Hepatocyte (in vitro differentiated cells): ENCODE results near the gene ALOX5. TPM values are rescaled to one million over a fixed set of nuclear protein-coding genes. Genes with fewer than 3 reads are reported as not detected.

Source experiments
- DNase-seq: peaks from one replicate; pipeline ENCODE4 v3.0.0-alpha.2; 2016; ENCODE audit warnings: low spot score
- H2AFZ ChIP-seq: fragments of 200-600 bp; sonication (generic); 2 replicates; pipeline ENCODE4 v1.6.0; 2016; ENCODE audit warnings: antibody characterized with exemption, mild to moderate bottlenecking
- H3K27ac ChIP-seq: fragments of 200-600 bp; sonication (generic); 2 replicates; pipeline ENCODE4 v1.5.1; 2016; ENCODE audit warnings: mild to moderate bottlenecking
- H3K27me3 ChIP-seq: fragments of 200-600 bp; sonication (generic); 2 replicates; pipeline ENCODE4 v1.6.1; 2016
- H3K36me3 ChIP-seq: fragments of 200-600 bp; sonication (generic); replicated peaks from 2 replicates; pipeline ENCODE4 v1.5.1; 2016; ENCODE audit warnings: low read depth; ENCODE audit not compliant: insufficient read depth
- H3K4me1 ChIP-seq: fragments of 200-600 bp; sonication (generic); 2 replicates; pipeline ENCODE4 v1.5.1; 2016; ENCODE audit warnings: mild to moderate bottlenecking, moderate library complexity; ENCODE audit not compliant: insufficient read depth
- H3K4me2 ChIP-seq: fragments of 200-600 bp; sonication (generic); 2 replicates; pipeline ENCODE4 v1.6.0; 2016
- H3K4me3 ChIP-seq: fragments of 200-600 bp; sonication (generic); 2 replicates; pipeline ENCODE4 v1.5.1; 2016; ENCODE audit warnings: mild to moderate bottlenecking
- H3K79me2 ChIP-seq: fragments of 200-600 bp; sonication (generic); 2 replicates; pipeline ENCODE4 v1.6.0; 2017; ENCODE audit warnings: mild to moderate bottlenecking
- H3K9me2 ChIP-seq: fragments of 200-600 bp; sonication (generic); replicated peaks from 2 replicates; pipeline ENCODE4 v1.6.0; 2017; ENCODE audit warnings: mild to moderate bottlenecking; ENCODE audit not compliant: insufficient read depth
- H3K9me3 ChIP-seq: fragments of 200-600 bp; sonication (generic); 2 replicates; pipeline ENCODE4 v1.5.1; 2016; ENCODE audit warnings: low read depth, mild to moderate bottlenecking
- H4K20me1 ChIP-seq: fragments of 200-600 bp; sonication (generic); 2 replicates; pipeline ENCODE4 v1.6.0; 2016; ENCODE audit warnings: mild to moderate bottlenecking; ENCODE audit not compliant: insufficient read depth, poor library complexity, severe bottlenecking
- EZH2 ChIP-seq: fragments of 200-600 bp; sonication (generic); IDR thresholded peaks from 2 replicates; pipeline ENCODE4 v1.6.1; 2016; ENCODE audit warnings: antibody characterized with exemption, mild to moderate bottlenecking, borderline replicate concordance
- EZH2phosphoT487 ChIP-seq: fragments of 200-600 bp; sonication (generic); IDR thresholded peaks from one replicate; pipeline ENCODE4 v1.6.1; 2018; ENCODE audit warnings: antibody characterized with exemption, mild to moderate bottlenecking, low read depth, moderate library complexity; ENCODE audit not compliant: unreplicated experiment, severe bottlenecking
- WGBS: methylation state at CpG from one replicate; pipeline ENCODE4 v1.1.6; 2016; ENCODE audit warnings: low lambda C conversion rate; ENCODE audit errors: missing lambda C conversion rate; 5-methylcytosine and 5-hydroxymethylcytosine counted together
- polyA plus RNA-seq: library from polyadenylated mRNA; unstranded; fragments of >200 nt; fragmentation: Nextera tagmentation; extraction: Ambion mirVana; gene quantifications from 2 replicates; pipeline ENCODE4 v1.2.1, GENCODE V29; 2016
- total RNA-seq: library from RNA; depleted of rRNA; stranded (reverse); fragments of >200 nt; gene quantifications from 2 replicates; pipeline ENCODE4 v1.2.3, GENCODE V29; 2014
- TF ChIP-seq, protein P1 (sequence below): fragments of 200-600 bp; sonication (generic); IDR thresholded peaks from 2 replicates; pipeline ENCODE4 v1.5.1; 2016; ENCODE audit warnings: antibody characterized with exemption, mild to moderate bottlenecking; ENCODE audit not compliant: poor library complexity

ALOX5 gene
- total and polyA plus RNA-seq, 2 experiments from 2014 or later, result 3.5 to 4.4 TPM

- Histone ChIP-seq H3K9me3 (no peaks in the 10 kb centered on the region), H3K79me2 (peaks cover 16% of the 10 kb centered on the region), H3K4me3 (no peak overlapping the region), H2AFZ (no peak overlapping the region), H3K27me3 (no peaks in the 10 kb centered on the region), H3K27ac (no peak overlapping the region), H3K4me2 (no peak overlapping the region), H4K20me1 (no peaks in the 10 kb centered on the region), H3K9me2 (no peaks in the 10 kb centered on the region), H3K36me3 (no peaks in the 10 kb centered on the region), H3K4me1 (peaks cover 3% of the 10 kb centered on the region)
- DNase-seq, result peak; percentile 87
- no peak for TF ChIP-seq EZH2
- TF ChIP-seq, protein P1, sequence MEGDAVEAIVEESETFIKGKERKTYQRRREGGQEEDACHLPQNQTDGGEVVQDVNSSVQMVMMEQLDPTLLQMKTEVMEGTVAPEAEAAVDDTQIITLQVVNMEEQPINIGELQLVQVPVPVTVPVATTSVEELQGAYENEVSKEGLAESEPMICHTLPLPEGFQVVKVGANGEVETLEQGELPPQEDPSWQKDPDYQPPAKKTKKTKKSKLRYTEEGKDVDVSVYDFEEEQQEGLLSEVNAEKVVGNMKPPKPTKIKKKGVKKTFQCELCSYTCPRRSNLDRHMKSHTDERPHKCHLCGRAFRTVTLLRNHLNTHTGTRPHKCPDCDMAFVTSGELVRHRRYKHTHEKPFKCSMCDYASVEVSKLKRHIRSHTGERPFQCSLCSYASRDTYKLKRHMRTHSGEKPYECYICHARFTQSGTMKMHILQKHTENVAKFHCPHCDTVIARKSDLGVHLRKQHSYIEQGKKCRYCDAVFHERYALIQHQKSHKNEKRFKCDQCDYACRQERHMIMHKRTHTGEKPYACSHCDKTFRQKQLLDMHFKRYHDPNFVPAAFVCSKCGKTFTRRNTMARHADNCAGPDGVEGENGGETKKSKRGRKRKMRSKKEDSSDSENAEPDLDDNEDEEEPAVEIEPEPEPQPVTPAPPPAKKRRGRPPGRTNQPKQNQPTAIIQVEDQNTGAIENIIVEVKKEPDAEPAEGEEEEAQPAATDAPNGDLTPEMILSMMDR, result peak; percentile 86
- WGBS, result 22% methylated on average over 6 of the region's 6 CpGs
Measured at GRCh38 chr10:45464958-45465567, 91.0 kb downstream of the ALOX5 start.

DNA sequence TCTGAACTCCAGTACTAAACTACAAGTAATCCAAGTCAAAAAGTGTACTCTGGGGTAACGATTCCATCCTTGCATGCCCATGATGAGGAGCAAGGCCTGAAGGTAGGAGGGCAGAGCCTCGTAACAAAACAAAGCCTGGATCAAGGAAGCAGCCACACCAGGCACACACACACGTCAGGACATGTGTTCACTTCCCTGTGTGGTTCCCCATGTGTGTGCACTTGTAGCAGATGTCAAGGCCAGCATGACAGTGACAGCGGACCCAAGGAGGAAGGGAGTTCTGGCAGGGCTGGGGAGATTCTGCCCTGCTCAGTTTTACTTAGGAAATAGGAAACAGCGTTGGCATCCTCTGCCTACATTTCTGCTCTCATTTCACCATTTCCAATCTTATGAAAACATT lies 92.8 kb downstream of the ALOX5 start:
- Histone ChIP-seq H3K9me3 (no peaks in the 10 kb centered on the region), H3K9me2 (no peaks in the 10 kb centered on the region), H3K27ac (no peak overlapping the region), H3K36me3 (no peaks in the 10 kb centered on the region), H4K20me1 (no peaks in the 10 kb centered on the region), H2AFZ (no peak overlapping the region), H3K4me1 (peaks cover 17% of the 10 kb centered on the region), H3K4me3 (no peak overlapping the region), H3K27me3 (no peaks in the 10 kb centered on the region), H3K79me2 (peaks cover 16% of the 10 kb centered on the region), H3K4me2 (no peak overlapping the region)
- TF ChIP-seq, protein P1, result no peak
- no peak for TF ChIP-seq EZH2phosphoT487
- TF ChIP-seq EZH2, result no peak
- DNase-seq, result no peak
- 87% methylated on average over 5 of the region's 5 CpGs for WGBS

DNA sequence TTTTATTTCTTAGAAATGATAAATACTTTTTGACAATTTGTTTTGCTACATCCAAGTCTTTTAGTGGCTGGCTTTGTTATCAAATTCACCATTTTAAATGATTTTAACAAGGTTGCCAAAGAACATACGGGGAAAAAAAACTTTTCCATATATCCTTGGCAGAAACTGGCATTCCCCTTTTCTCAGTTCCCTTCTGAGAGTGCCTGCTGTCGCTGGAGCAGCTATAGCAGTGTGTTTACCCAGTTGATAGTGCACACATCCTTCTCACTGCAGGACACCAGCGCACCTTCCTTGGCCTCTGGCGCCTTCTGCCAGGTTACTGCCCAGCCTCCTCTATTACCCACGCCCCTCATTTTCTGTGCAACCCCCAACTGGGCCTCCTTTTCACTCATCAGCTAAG lies 94.1 kb downstream of the ALOX5 start:
- TF ChIP-seq EZH2phosphoT487 (no peak), EZH2 (no peak)
- TF ChIP-seq, protein P1, result no peak
- no peak overlapping the region for H2AFZ ChIP-seq
- no peak for DNase-seq
- no peaks in the 10 kb centered on the region for H3K27me3 ChIP-seq
- H3K79me2 ChIP-seq, result peaks cover 16% of the 10 kb centered on the region
- H3K9me3 ChIP-seq, result no peaks in the 10 kb centered on the region
- H3K4me1 ChIP-seq, result peaks cover 17% of the 10 kb centered on the region
- H3K36me3 ChIP-seq, result no peaks in the 10 kb centered on the region
- 74% methylated on average over 5 of the region's 5 CpGs for WGBS
- no peak overlapping the region for H3K4me2 ChIP-seq
- H4K20me1 ChIP-seq, result no peaks in the 10 kb centered on the region
- H3K9me2 ChIP-seq, result no peaks in the 10 kb centered on the region
- no peak overlapping the region for H3K27ac ChIP-seq
- no peak overlapping the region for H3K4me3 ChIP-seq
